Smooth muscle cell (in vitro differentiated cells): ENCODE data around the gene LECT2. TPM values are rescaled to one million over a fixed set of nuclear protein-coding genes. Genes with fewer than 3 reads are reported as not detected.

Experiments used
- DNase-seq: peaks from one replicate; lab custom pipeline; 2025; ENCODE audit not compliant: unreplicated experiment; lab: John Stamatoyannopoulos, UW
- H2AFZ ChIP-seq: fragments of 200-600 bp; sonication (generic); 2 replicates; pipeline ENCODE4 v1.6.0; 2016; ENCODE audit warnings: antibody characterized with exemption, low read depth, mild to moderate bottlenecking
- H3F3A ChIP-seq: fragments of 200-600 bp; sonication (generic); 2 replicates; pipeline ENCODE4 v1.6.0; 2017; ENCODE audit warnings: antibody characterized with exemption, low read depth
- H3K27ac ChIP-seq: fragments of 200-600 bp; sonication (generic); 2 replicates; pipeline ENCODE4 v1.5.1; 2016; ENCODE audit warnings: low read depth, mild to moderate bottlenecking
- H3K27me3 ChIP-seq: fragments of 200-600 bp; sonication (generic); 2 replicates; pipeline ENCODE4 v1.6.1; 2016; ENCODE audit warnings: low read depth, mild to moderate bottlenecking
- H3K36me3 ChIP-seq: fragments of 200-600 bp; sonication (generic); 2 replicates; pipeline ENCODE4 v1.5.1; 2016; ENCODE audit warnings: low read depth
- H3K4me1 ChIP-seq: fragments of 200-600 bp; sonication (generic); 2 replicates; pipeline ENCODE4 v1.5.1; 2016; ENCODE audit warnings: low read depth
- H3K4me2 ChIP-seq: fragments of 200-600 bp; sonication (generic); 2 replicates; pipeline ENCODE4 v1.6.0; 2016; ENCODE audit warnings: mild to moderate bottlenecking
- H3K4me3 ChIP-seq: fragments of 200-600 bp; sonication (generic); 2 replicates; pipeline ENCODE4 v1.5.1; 2016; ENCODE audit warnings: mild to moderate bottlenecking
- H3K79me2 ChIP-seq: fragments of 200-600 bp; sonication (generic); 2 replicates; pipeline ENCODE4 v1.6.0; 2016; ENCODE audit warnings: low read depth, mild to moderate bottlenecking
- H3K9ac ChIP-seq: fragments of 200-600 bp; sonication (generic); 2 replicates; pipeline ENCODE4 v1.6.0; 2016; ENCODE audit warnings: low read depth
- H3K9me3 ChIP-seq: fragments of 200-600 bp; sonication (generic); replicated peaks from 2 replicates; pipeline ENCODE4 v1.5.1; 2016; ENCODE audit warnings: low read depth
- H4K20me1 ChIP-seq: fragments of 200-600 bp; sonication (generic); 2 replicates; pipeline ENCODE4 v1.6.0; 2016; ENCODE audit warnings: low read depth
- CTCF ChIP-seq: fragments of 200-600 bp; sonication (generic); IDR thresholded peaks from 2 replicates; pipeline ENCODE4 v1.5.1; 2017; ENCODE audit warnings: borderline replicate concordance, mild to moderate bottlenecking, antibody characterized with exemption; ENCODE audit not compliant: insufficient read depth, poor library complexity, severe bottlenecking
- WGBS: methylation state at CpG from one replicate; pipeline ENCODE4 v1.1.7; 2016; ENCODE audit warnings: low lambda C conversion rate; 5-methylcytosine and 5-hydroxymethylcytosine counted together
- polyA plus RNA-seq: library from polyadenylated mRNA; unstranded; fragments of >200 nt; fragmentation: Nextera tagmentation; extraction: Ambion mirVana; gene quantifications from 2 replicates; pipeline ENCODE4 v1.2.1, GENCODE V29; 2016
- total RNA-seq: library from RNA; depleted of rRNA; stranded (reverse); fragments of >200 nt; gene quantifications from 2 replicates; pipeline ENCODE4 v1.2.3, GENCODE V29; 2014

LECT2 gene
- total and polyA plus RNA-seq, 2 experiments from 2014 or later, result not detected

GRCh38 chr5:135973323-135974020 is 18.7 kb upstream of the LECT2 start:
- Histone ChIP-seq H3K9me3 (no peaks in the 10 kb centered on the region), H3K9ac (no peak overlapping the region), H3K36me3 (no peaks in the 10 kb centered on the region), H3F3A (peaks cover 8% of the 10 kb centered on the region), H3K79me2 (no peaks in the 10 kb centered on the region), H3K27ac (no peak overlapping the region), H3K27me3 (no peaks in the 10 kb centered on the region), H4K20me1 (no peaks in the 10 kb centered on the region), H3K4me1 (peaks cover 6% of the 10 kb centered on the region), H3K4me3 (no peak overlapping the region), H2AFZ (no peak overlapping the region), H3K4me2 (no peak overlapping the region)
- no peak for DNase-seq
- 93% methylated on average over 2 of the region's 2 CpGs for WGBS
- TF ChIP-seq CTCF, result no peak

DNA sequence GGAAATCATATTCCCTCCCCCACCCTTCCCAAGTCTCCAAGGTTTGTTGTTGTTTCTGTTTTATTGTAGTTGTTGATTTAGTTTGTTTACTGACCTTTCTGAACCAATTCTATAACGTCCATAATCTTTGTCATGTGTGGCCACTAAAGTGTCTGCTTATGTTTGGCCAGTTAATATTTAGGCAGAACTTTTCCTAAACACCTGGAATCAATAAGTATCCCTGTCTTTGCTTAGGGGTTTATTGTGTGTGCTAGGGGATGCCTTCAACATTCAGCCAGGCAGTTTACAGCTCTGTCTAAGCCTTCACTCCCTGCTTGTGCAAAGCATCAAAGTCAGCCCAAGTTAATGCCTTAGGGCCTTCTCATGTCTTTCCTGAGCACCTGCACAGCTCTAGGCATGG is 16.9 kb upstream of the LECT2 start:
- H3K79me2 ChIP-seq, result no peaks in the 10 kb centered on the region
- DNase-seq, result no peak
- H3K4me3 ChIP-seq, result no peak overlapping the region
- H3K36me3 ChIP-seq, result no peaks in the 10 kb centered on the region
- H3K27me3 ChIP-seq, result no peaks in the 10 kb centered on the region
- H2AFZ ChIP-seq, result no peak overlapping the region
- no peaks in the 10 kb centered on the region for H3K9me3 ChIP-seq
- H3F3A ChIP-seq, result no peaks in the 10 kb centered on the region
- WGBS, result 40% methylated on average over 1 of the region's 1 CpG
- H3K4me2 ChIP-seq, result no peak overlapping the region
- H4K20me1 ChIP-seq, result no peaks in the 10 kb centered on the region
- H3K9ac ChIP-seq, result no peak overlapping the region
- H3K27ac ChIP-seq, result no peak overlapping the region
- TF ChIP-seq CTCF, result no peak
- H3K4me1 ChIP-seq, result no peaks in the 10 kb centered on the region

DNA sequence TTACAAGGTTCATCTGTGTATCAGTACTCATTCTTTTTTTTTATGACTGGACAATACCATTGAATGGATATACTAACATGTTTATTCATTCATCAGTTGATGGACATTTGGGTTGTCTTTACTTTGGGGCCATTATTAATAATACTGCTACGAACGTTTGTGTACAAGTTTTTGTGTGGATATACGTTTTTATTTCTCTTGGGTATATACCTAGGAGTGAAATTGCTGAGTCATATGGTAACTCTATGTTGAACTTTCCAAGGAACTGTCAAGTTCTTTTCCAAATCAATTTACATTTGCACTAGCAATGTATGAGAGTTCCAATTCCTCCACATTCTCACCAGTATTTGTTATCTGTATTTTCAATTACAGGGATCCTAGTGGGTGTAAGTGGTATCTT is 12.0 kb upstream of the LECT2 start:
- Histone ChIP-seq H3K9me3 (no peaks in the 10 kb centered on the region), H3F3A (no peaks in the 10 kb centered on the region), H4K20me1 (no peaks in the 10 kb centered on the region), H3K4me2 (no peak overlapping the region), H3K4me3 (no peak overlapping the region), H3K27ac (no peak overlapping the region), H3K79me2 (no peaks in the 10 kb centered on the region), H3K4me1 (no peaks in the 10 kb centered on the region), H3K9ac (no peak overlapping the region), H3K27me3 (no peaks in the 10 kb centered on the region), H3K36me3 (no peaks in the 10 kb centered on the region), H2AFZ (no peak overlapping the region)
- 96% methylated on average over 3 of the region's 3 CpGs for WGBS
- no peak for TF ChIP-seq CTCF
- no peak for DNase-seq

DNA sequence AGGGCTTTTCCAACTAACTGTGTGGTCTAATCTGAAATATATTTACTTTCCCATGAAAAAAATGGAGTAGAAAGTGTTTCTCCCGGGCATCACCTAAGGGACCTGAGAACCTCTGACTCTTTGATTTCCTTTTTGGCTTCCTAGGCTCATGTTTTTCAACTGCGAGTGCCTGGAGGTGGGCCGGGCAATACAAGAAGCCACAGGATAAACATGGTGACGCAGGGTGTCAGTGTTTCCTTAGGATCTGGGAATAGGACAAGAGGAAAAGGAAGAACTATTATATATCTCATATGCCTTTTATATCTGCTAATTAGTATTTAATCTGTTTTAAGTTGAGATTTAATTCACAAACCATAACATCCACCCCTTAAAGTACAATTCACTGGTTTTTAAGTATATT is 11.4 kb upstream of the LECT2 start:
- no peak for TF ChIP-seq CTCF
- no peak overlapping the region for H3K9ac ChIP-seq
- no peaks in the 10 kb centered on the region for H3K4me1 ChIP-seq
- no peak for DNase-seq
- no peak overlapping the region for H3K4me2 ChIP-seq
- H3F3A ChIP-seq, result no peaks in the 10 kb centered on the region
- H3K4me3 ChIP-seq, result no peak overlapping the region
- H2AFZ ChIP-seq, result no peak overlapping the region
- 80% methylated on average over 4 of the region's 4 CpGs for WGBS
- H3K27me3 ChIP-seq, result no peaks in the 10 kb centered on the region
- H3K79me2 ChIP-seq, result no peaks in the 10 kb centered on the region
- H3K9me3 ChIP-seq, result no peaks in the 10 kb centered on the region
- no peaks in the 10 kb centered on the region for H3K36me3 ChIP-seq
- no peak overlapping the region for H3K27ac ChIP-seq
- H4K20me1 ChIP-seq, result no peaks in the 10 kb centered on the region
